Stimulated activated CD4-positive, alpha-beta T cell treated with anti-CD3 and anti-CD28 coated beads, Interleukin-4, amount 100 ng/mL, for 48 hours (primary cell): Measurements from ENCODE around the gene SRSF5.
"Not testable (repeated sequence)": the region's sequence is repeated elsewhere in the genome, so short reads cannot be mapped to it uniquely, and the experiment has no call there.

Experiments
- DNase-seq, 2 donors: peaks; one replicate each; pipeline ENCODE4 v3.0.0-alpha.2; 2020; ENCODE audit warnings: low read depth in 2 of 2

SRSF5 gene

GRCh38 chr14:69808919-69809808 is 42.2 kb downstream of the SRSF5 start:
- DNase-seq: no peak

DNA sequence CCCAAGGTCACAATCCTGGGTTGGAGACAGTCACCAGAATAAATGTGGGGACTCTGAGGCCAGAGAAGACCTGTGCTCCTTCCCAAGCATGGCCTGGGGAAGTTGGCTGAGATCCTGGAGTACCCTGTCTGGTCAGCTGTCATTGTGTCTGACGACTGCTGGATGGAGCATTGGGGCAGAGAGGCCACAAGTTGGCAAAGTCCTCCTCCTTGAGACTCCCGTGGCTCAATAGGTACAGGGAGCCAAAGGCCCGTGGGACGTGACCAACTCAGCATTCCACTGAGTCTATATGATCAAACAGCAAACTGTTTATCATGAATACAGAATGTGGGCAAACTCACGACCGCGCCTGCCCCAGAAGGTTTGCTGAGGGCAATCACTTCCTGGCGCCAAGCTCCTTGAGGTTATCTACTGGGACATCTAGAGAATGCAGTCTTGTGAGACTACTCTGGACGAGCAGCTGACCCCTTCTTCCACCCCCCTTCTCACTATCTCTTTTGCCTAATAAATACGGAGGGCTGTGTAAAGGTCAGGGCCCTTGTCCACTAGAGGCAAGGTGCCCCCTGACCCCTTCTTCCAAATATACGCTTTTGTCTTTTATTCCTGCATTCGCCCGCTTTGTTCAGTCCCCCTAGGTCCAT is 44.4 kb downstream of the SRSF5 start:
- no peak for DNase-seq

DNA sequence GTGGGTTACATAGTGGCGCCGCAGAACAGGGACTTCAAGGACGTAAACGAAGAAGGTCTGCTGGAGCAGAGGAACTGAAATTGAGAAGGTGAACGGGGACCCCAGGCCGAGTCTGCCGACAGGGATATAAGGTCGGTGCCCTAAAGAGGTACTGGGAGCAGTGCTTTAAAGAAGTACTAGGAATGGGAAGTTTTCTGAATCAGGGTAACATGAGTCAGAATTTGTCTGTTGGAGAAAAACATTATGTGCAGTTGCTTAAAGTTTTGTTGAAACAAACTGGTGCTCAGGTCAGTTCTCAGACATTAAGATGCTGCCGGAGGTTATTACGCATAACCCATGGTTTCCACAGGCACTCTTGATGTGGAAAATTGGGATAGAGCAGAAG is 44.9 kb downstream of the SRSF5 start:
- no peak for DNase-seq

DNA sequence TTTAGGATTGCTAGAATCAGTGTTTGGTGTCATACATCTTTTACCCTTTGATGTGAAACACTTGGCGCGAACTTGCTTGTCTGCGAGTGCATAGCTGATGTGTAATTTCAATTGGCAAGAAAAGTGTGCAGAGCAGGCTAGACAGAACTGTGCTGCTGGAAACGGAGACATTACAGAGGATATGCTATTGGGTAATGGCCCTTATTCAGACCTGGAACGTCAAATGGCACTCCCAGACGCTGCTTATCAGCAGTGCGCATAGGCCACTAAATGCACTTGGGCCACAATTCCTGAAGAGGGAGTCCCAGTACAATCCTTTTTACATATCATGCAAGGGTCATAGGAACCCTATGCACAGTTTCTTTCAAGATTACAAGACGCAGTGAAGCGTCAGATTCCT is 45.8 kb downstream of the SRSF5 start:
- DNase-seq: no peak

- not testable (repeated sequence) for DNase-seq
Measured at GRCh38 chr14:69813346-69813745, 46.4 kb downstream of the SRSF5 start.

- no peak for DNase-seq
Measured at GRCh38 chr14:69814397-69814796, 47.5 kb downstream of the SRSF5 start.

- DNase-seq: no peak
Measured at GRCh38 chr14:69815556-69815955, 48.6 kb downstream of the SRSF5 start.

- no peak for DNase-seq
Measured at GRCh38 chr14:69816216-69816615, 49.3 kb downstream of the SRSF5 start.

DNA sequence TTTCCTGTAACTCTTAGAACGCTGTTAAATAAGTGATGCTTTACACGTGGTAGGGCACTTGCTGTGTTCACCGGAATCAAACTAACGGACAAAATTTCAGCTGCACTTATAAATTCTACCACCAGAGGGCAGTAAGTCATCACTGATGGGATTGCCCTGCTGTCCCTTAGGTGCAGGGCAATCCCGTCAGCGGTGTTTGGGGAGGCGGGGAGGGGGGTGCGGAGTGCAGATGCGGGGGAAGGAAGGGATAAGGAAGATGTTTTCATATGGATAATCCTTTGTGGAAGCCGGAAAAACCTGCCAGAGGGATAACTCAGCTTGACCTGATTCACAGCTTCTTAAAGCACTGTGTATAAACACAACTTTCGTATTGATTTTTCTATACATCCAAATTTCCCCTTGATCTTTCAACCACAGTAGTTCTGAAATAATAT is 51.8 kb downstream of the SRSF5 start:
- peak; percentile 10 to 27 for DNase-seq

GRCh38 chr14:69819607-69820006 is 52.7 kb downstream of the SRSF5 start:
- DNase-seq: no peak

DNA sequence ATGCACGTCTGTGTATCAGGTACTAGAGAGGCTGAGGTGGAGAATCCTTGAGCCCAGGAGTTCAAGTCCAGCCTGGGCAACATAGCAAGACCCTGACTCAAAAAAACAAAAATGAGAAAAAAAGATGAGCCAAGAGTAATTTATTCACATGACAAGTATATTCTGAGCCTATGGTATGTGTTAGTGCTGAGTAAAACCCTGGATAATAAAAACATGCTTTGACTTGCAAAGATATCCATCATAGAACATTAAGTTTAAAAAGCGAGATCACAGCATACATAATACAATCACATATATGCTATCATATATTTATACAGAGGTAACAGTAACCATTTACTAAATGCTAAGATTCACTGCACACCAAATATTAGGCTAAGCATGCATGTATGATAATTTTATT is 54.0 kb downstream of the SRSF5 start:
- no peak for DNase-seq
